ENCODE results near the gene DNAH11.

DNAH11 gene

GRCh38 chr7:21550821-21551531 is 8.1 kb downstream of the DNAH11 start:
- Histone ChIP-seq H3K27ac (replicated peaks) (no peak overlapping the region), H3K27me3 (ENCODE audit: insufficient read depth, poor library complexity, severe bottlenecking) (peaks cover 1% of the 10 kb centered on the region), H3K4me3 (replicated peaks; ENCODE audit: insufficient read depth, low read length) (no peak overlapping the region)
- TF ChIP-seq, protein P1, sequence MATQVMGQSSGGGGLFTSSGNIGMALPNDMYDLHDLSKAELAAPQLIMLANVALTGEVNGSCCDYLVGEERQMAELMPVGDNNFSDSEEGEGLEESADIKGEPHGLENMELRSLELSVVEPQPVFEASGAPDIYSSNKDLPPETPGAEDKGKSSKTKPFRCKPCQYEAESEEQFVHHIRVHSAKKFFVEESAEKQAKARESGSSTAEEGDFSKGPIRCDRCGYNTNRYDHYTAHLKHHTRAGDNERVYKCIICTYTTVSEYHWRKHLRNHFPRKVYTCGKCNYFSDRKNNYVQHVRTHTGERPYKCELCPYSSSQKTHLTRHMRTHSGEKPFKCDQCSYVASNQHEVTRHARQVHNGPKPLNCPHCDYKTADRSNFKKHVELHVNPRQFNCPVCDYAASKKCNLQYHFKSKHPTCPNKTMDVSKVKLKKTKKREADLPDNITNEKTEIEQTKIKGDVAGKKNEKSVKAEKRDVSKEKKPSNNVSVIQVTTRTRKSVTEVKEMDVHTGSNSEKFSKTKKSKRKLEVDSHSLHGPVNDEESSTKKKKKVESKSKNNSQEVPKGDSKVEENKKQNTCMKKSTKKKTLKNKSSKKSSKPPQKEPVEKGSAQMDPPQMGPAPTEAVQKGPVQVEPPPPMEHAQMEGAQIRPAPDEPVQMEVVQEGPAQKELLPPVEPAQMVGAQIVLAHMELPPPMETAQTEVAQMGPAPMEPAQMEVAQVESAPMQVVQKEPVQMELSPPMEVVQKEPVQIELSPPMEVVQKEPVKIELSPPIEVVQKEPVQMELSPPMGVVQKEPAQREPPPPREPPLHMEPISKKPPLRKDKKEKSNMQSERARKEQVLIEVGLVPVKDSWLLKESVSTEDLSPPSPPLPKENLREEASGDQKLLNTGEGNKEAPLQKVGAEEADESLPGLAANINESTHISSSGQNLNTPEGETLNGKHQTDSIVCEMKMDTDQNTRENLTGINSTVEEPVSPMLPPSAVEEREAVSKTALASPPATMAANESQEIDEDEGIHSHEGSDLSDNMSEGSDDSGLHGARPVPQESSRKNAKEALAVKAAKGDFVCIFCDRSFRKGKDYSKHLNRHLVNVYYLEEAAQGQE (IDR thresholded peaks at IDR 0.05; ENCODE audit: insufficient replicate concordance, low read depth) = no peak
- TF ChIP-seq SPI1 (IDR thresholded peaks at IDR 0.05; ENCODE audit: borderline replicate concordance, low read depth) (no peak), POLR2AphosphoS5 (IDR thresholded peaks at IDR 0.05; ENCODE audit: low read depth) (no peak), GABPA (IDR thresholded peaks at IDR 0.05; ENCODE audit: low read depth) (no peak), CTCF (IDR thresholded peaks at IDR 0.05; ENCODE audit: insufficient read depth, low read length) (no peak)
- DNase-seq (ENCODE audit: low read depth in 1 of 2, low spot score in 1 of 2) = no peak

- no peak for DNase-seq (ENCODE audit: low read depth in 1 of 2, low spot score in 1 of 2)
- Histone ChIP-seq H3K4me3 (replicated peaks; ENCODE audit: insufficient read depth, low read length) (no peak overlapping the region), H3K27ac (replicated peaks) (no peak overlapping the region), H3K27me3 (ENCODE audit: insufficient read depth, poor library complexity, severe bottlenecking) (peaks cover 9% of the 10 kb centered on the region)
- TF ChIP-seq, protein P1 (IDR thresholded peaks at IDR 0.05; ENCODE audit: insufficient replicate concordance, low read depth) = no peak
- TF ChIP-seq CTCF (IDR thresholded peaks at IDR 0.05; ENCODE audit: insufficient read depth, low read length) (no peak), POLR2AphosphoS5 (IDR thresholded peaks at IDR 0.05; ENCODE audit: low read depth) (no peak), SPI1 (IDR thresholded peaks at IDR 0.05; ENCODE audit: borderline replicate concordance, low read depth) (no peak)
These were observed 19.5 kb downstream of the DNAH11 start for GRCh38 chr7:21562385-21562784.

DNA sequence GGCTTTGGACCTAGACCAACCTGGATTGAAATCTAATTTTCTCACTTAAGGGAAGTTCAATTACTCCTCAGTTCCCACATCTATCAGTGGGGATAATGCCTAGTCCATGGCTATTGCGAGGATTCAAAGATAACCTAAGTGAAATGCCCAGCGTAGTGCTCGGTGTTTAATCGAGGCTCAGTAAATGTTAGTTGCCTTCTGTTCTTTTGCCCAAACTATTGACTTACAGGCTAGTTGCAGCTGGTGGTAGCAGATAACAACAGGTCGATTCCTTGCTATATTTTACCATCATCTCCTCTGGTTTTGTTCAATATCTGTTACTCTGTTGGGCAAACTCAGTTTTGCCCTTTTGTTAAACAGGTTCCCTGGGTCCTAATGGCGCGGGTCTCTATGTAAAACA is 22.8 kb downstream of the DNAH11 start:
- Histone ChIP-seq H3K27ac (replicated peaks) (no peak overlapping the region), H3K27me3 (ENCODE audit: insufficient read depth, poor library complexity, severe bottlenecking) (peaks cover 3% of the 10 kb centered on the region), H3K4me3 (replicated peaks; ENCODE audit: insufficient read depth, low read length) (no peak overlapping the region)
- no peak for DNase-seq (ENCODE audit: low read depth in 1 of 2, low spot score in 1 of 2)
- TF ChIP-seq SPI1 (IDR thresholded peaks at IDR 0.05; ENCODE audit: borderline replicate concordance, low read depth) = no peak
- no peak for TF ChIP-seq CTCF (IDR thresholded peaks at IDR 0.05; ENCODE audit: insufficient read depth, low read length)
- TF ChIP-seq POLR2AphosphoS5 (IDR thresholded peaks at IDR 0.05; ENCODE audit: low read depth) = no peak
- TF ChIP-seq, protein P1 (IDR thresholded peaks at IDR 0.05; ENCODE audit: insufficient replicate concordance, low read depth) = no peak
- no peak for TF ChIP-seq GABPA (IDR thresholded peaks at IDR 0.05; ENCODE audit: low read depth)
